Mucosa of stomach (tissue), 1 donor: ENCODE data around the gene STX8.
"Not testable (repeated sequence)": the region's sequence is repeated elsewhere in the genome, so short reads cannot be mapped to it uniquely, and the experiment has no call there.

Source experiments
- H3K27me3 ChIP-seq: one replicate; pipeline ENCODE4 v1.7.0; 2013; ENCODE audit warnings: mild to moderate bottlenecking, low read length; ENCODE audit not compliant: control insufficient read depth, insufficient read depth
- H3K36me3 ChIP-seq: one replicate; pipeline ENCODE4 v1.7.0; 2013; ENCODE audit warnings: low read length; ENCODE audit not compliant: control insufficient read depth, insufficient read depth
- H3K4me1 ChIP-seq: one replicate; pipeline ENCODE4 v1.7.0; 2013; ENCODE audit warnings: mild to moderate bottlenecking, low read length; ENCODE audit not compliant: control insufficient read depth, insufficient read depth
- H3K4me3 ChIP-seq: one replicate; pipeline ENCODE4 v1.7.0; 2013; ENCODE audit warnings: low read length
- H3K9ac ChIP-seq: one replicate; pipeline ENCODE4 v1.7.0; 2013; ENCODE audit warnings: mild to moderate bottlenecking, low read length, moderate library complexity
- H3K9me3 ChIP-seq: one replicate; pipeline ENCODE4 v1.7.0; 2013; ENCODE audit warnings: mild to moderate bottlenecking, low read length, moderate library complexity; ENCODE audit not compliant: control insufficient read depth
- donor health status: Pancreatic carcinoma.

STX8 gene, protein sequence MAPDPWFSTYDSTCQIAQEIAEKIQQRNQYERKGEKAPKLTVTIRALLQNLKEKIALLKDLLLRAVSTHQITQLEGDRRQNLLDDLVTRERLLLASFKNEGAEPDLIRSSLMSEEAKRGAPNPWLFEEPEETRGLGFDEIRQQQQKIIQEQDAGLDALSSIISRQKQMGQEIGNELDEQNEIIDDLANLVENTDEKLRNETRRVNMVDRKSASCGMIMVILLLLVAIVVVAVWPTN

GRCh38 chr17:9575381-9576101 lies at the start of gene STX8:
STX8 (minus strand) TSS chr17:9575820; CDS start chr17:9575808, 12 bp downstream.
- H3K9ac ChIP-seq = peak within 1 kb of the TSS; percentile 87
- no peaks in the 10 kb centered on the region for H3K9me3 ChIP-seq
- peak within 1 kb of the TSS; percentile 99 for H3K4me3 ChIP-seq
- H3K27me3 ChIP-seq = no peaks in the 10 kb centered on the region
- H3K4me1 ChIP-seq = peaks cover 6% of the 10 kb centered on the region
- no peaks in the 10 kb centered on the region for H3K36me3 ChIP-seq

DNA sequence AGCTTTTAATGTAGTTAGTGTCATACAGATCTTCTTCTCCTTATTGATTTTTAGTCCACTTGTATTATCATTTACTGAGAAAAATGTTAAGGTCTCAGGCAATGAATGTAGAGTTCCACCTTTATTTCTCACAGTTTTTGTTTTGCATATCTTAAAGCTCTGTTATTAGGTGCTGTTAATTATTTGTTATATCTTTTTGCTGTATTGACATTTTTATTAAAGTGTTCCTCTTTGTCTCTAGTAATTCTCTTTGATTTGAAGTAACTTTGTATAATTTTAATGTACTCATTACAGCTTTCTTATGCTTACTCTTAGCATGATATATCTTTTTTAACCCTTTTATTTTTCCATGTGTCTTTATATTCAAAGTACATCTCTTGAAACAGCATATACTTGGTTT lies 47.3 kb upstream of the STX8 start:
- H3K27me3 ChIP-seq = no peaks in the 10 kb centered on the region
- no peaks in the 10 kb centered on the region for H3K9me3 ChIP-seq
- no peaks in the 10 kb centered on the region for H3K36me3 ChIP-seq
- no peaks in the 10 kb centered on the region for H3K4me1 ChIP-seq
- no peak overlapping the region for H3K4me3 ChIP-seq
- no peak overlapping the region for H3K9ac ChIP-seq

GRCh38 chr17:9615486-9615885 lies 39.9 kb upstream of the STX8 start:
- H3K4me3 ChIP-seq = no peak overlapping the region
- H3K27me3 ChIP-seq = no peaks in the 10 kb centered on the region
- H3K36me3 ChIP-seq = no peaks in the 10 kb centered on the region
- H3K9me3 ChIP-seq = no peaks in the 10 kb centered on the region
- H3K4me1 ChIP-seq = no peaks in the 10 kb centered on the region
- no peak overlapping the region for H3K9ac ChIP-seq

GRCh38 chr17:9612006-9612405 lies 36.4 kb upstream of the STX8 start:
- no peaks in the 10 kb centered on the region for H3K9me3 ChIP-seq
- no peaks in the 10 kb centered on the region for H3K27me3 ChIP-seq
- no peak overlapping the region for H3K4me3 ChIP-seq
- no peak overlapping the region for H3K9ac ChIP-seq
- H3K36me3 ChIP-seq = no peaks in the 10 kb centered on the region
- no peaks in the 10 kb centered on the region for H3K4me1 ChIP-seq

DNA sequence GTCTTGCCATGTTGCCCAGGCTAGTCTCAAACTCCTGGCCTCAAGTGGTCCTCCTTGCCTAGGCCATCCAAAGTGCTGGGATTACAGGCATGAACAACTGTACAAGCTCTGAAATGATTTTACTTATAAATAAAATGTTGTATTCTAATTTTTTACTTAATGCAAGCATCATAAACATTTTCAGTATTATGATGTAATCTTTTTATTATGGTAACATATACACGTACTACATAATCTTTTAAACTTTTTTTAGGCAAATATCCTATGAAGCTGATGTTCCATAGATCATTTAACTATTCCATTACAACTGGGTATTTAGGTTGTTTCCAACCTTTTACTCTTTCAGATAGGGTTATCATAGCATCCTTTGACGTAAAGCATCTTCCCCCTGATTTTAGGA lies 35.9 kb upstream of the STX8 start:
- no peaks in the 10 kb centered on the region for H3K36me3 ChIP-seq
- H3K27me3 ChIP-seq = no peaks in the 10 kb centered on the region
- H3K9me3 ChIP-seq = no peaks in the 10 kb centered on the region
- H3K4me1 ChIP-seq = no peaks in the 10 kb centered on the region
- H3K9ac ChIP-seq = no peak overlapping the region
- no peak overlapping the region for H3K4me3 ChIP-seq

DNA sequence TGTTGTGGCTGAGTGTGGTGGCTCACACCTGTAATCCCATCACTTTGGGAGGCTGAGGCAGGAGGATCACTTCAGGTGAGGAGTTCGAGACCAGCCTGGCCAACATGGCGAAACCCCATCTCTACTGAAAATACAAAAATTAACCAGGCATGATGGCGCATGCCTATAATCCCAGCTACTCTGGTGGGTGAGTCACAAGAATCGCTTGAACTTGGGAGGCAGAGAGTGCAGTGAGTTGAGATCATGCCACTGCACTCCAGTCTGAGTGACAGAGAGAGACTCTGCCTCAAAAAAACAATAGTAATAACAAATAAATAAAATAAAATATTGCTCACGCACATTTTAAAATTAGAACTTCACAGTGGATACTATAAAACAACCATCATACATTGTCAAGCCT lies 31.4 kb upstream of the STX8 start:
- not testable (repeated sequence) for H3K27me3 ChIP-seq, H3K4me1 ChIP-seq, H3K4me3 ChIP-seq, H3K9me3 ChIP-seq, H3K9ac ChIP-seq, H3K36me3 ChIP-seq

GRCh38 chr17:9606453-9606852 lies 30.8 kb upstream of the STX8 start:
- no peaks in the 10 kb centered on the region for H3K27me3 ChIP-seq
- H3K4me1 ChIP-seq = no peaks in the 10 kb centered on the region
- H3K36me3 ChIP-seq = no peaks in the 10 kb centered on the region
- no peaks in the 10 kb centered on the region for H3K9me3 ChIP-seq
- no peak overlapping the region for H3K9ac ChIP-seq
- no peak overlapping the region for H3K4me3 ChIP-seq

DNA sequence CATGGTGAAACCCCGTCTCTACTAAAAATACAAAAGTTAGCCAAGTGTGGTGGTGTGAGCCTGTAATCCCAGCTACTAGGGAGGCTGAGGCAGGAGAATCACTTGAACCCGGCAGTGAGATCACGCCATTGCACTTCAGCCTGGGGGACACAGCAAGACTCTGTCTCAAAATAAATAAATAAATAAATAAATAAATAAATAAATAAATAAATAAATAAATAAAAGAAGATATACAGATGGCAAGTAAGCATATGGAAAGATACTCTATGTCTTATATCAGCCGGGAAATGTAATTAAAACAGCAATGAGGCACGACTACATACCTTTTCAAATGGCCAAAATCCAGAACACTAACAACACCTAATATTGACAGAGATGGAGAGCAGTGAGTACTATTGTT lies 29.0 kb upstream of the STX8 start:
- H3K9ac ChIP-seq, H3K4me3 ChIP-seq, H3K36me3 ChIP-seq, H3K27me3 ChIP-seq, H3K9me3 ChIP-seq, H3K4me1 ChIP-seq: not testable (repeated sequence)

DNA sequence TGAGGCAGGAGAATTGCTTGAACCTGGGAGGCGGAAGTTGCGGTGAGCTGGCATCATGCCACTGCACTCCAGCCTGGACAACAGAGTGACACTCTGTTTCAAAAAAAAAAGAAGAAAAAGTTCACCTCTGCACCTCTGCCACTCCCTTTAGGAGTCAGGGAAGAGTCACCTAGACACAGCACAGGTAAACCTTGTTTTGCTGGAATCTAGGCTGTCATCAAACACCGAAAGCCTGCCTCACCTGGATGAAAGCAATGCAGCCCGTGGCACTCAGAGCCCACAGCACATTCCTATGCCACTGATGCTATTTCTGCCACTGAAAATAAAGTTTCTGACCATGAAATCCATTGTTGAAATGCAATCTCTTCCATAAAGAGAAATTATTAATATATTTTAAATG lies 23.0 kb upstream of the STX8 start:
- H3K27me3 ChIP-seq = no peaks in the 10 kb centered on the region
- H3K9me3 ChIP-seq = no peaks in the 10 kb centered on the region
- H3K4me1 ChIP-seq = no peaks in the 10 kb centered on the region
- H3K4me3 ChIP-seq = no peak overlapping the region
- H3K36me3 ChIP-seq = no peaks in the 10 kb centered on the region
- H3K9ac ChIP-seq = no peak overlapping the region

DNA sequence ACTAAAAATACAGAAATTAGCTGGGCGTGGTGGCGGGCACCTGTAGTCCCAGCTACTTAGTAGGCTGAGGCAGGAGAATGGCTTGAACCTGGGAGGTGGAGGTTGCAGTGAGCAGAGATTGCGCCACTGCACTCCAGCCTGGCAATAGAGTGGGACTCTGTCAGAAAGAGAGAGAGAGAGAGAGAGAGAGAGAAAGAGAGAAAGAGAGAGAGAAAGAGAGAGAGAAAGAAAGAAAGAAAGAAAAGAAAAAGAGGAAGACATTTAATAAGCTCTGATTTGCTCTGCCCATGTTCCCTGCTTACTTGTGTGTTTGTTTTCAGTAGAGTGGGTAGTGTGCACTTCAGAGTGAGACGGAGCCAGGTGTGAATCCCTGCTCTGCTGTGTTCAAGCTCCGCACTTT lies 22.0 kb upstream of the STX8 start:
- not testable (repeated sequence) for H3K4me3 ChIP-seq, H3K4me1 ChIP-seq, H3K9ac ChIP-seq, H3K9me3 ChIP-seq, H3K27me3 ChIP-seq, H3K36me3 ChIP-seq

DNA sequence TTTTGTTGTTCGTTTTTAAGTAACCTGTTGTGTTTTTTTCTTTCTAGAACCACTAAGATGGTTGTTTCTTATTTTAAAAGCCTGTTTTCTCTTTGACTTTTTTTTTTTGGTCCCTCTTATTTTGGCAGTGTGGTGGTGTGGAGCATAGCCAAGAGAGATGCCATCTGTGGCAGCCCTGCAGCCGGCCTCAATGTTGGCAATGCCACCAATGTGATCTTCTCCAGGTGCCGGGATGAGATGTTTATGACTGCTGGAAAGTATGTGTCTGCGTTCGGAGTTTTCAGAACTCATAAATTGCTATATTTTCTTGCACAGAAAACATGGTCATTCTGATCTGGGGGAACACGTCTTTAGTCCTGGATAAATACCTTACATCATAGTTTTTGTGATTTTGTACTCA lies 18.4 kb upstream of the STX8 start:
- H3K4me3 ChIP-seq = no peak overlapping the region
- no peaks in the 10 kb centered on the region for H3K4me1 ChIP-seq
- H3K36me3 ChIP-seq = no peaks in the 10 kb centered on the region
- no peaks in the 10 kb centered on the region for H3K27me3 ChIP-seq
- no peak overlapping the region for H3K9ac ChIP-seq
- H3K9me3 ChIP-seq = no peaks in the 10 kb centered on the region

DNA sequence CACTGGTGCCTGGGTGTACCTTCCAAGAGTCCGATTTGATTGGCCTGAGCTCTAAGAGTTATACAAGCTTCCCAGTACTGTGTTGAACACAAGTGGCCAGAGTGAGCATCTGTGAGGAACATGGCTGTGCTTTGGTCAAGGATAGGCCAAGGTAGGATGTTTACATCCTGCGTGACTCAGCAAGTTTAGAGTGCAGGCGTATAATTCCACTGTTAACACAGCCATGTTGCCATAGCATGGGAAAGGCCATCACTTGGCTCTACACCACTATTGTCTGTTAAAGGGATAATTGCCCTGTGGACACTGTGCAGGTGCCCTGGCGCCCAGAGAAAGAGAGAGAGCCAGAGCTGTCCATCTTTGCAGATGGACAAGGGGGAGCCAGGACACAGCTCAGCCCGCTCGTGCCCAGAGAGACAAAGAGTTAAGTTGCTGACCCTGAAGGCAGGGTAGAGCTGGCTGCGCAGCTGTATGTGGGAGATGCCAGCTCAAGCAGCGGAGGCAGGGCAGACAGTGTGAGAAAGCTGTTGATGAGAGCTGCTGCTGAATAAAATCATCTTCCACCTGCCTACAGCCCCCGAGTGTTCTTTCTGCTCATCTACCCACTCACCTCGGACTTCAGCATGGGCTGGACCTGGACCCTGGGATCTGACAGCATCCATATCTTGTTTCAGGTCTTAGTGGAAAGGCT lies 12.5 kb upstream of the STX8 start:
- Histone ChIP-seq H3K27me3 (no peaks in the 10 kb centered on the region), H3K4me3 (no peak overlapping the region), H3K9me3 (no peaks in the 10 kb centered on the region), H3K9ac (no peak overlapping the region), H3K36me3 (no peaks in the 10 kb centered on the region), H3K4me1 (no peaks in the 10 kb centered on the region)
